Smooth muscle cell (in vitro differentiated cells): ENCODE results near the gene LTBP3. TPM values are rescaled to one million over a fixed set of nuclear protein-coding genes. Genes with fewer than 3 reads are reported as not detected.

Experiments
- DNase-seq: peaks from one replicate; lab custom pipeline; 2025; ENCODE audit not compliant: unreplicated experiment; lab: John Stamatoyannopoulos, UW
- H2AFZ ChIP-seq: fragments of 200-600 bp; sonication (generic); 2 replicates; pipeline ENCODE4 v1.6.0; 2016; ENCODE audit warnings: antibody characterized with exemption, low read depth, mild to moderate bottlenecking
- H3F3A ChIP-seq: fragments of 200-600 bp; sonication (generic); 2 replicates; pipeline ENCODE4 v1.6.0; 2017; ENCODE audit warnings: antibody characterized with exemption, low read depth
- H3K27ac ChIP-seq: fragments of 200-600 bp; sonication (generic); 2 replicates; pipeline ENCODE4 v1.5.1; 2016; ENCODE audit warnings: low read depth, mild to moderate bottlenecking
- H3K27me3 ChIP-seq: fragments of 200-600 bp; sonication (generic); 2 replicates; pipeline ENCODE4 v1.6.1; 2016; ENCODE audit warnings: low read depth, mild to moderate bottlenecking
- H3K36me3 ChIP-seq: fragments of 200-600 bp; sonication (generic); 2 replicates; pipeline ENCODE4 v1.5.1; 2016; ENCODE audit warnings: low read depth
- H3K4me1 ChIP-seq: fragments of 200-600 bp; sonication (generic); 2 replicates; pipeline ENCODE4 v1.5.1; 2016; ENCODE audit warnings: low read depth
- H3K4me2 ChIP-seq: fragments of 200-600 bp; sonication (generic); 2 replicates; pipeline ENCODE4 v1.6.0; 2016; ENCODE audit warnings: mild to moderate bottlenecking
- H3K4me3 ChIP-seq: fragments of 200-600 bp; sonication (generic); 2 replicates; pipeline ENCODE4 v1.5.1; 2016; ENCODE audit warnings: mild to moderate bottlenecking
- H3K79me2 ChIP-seq: fragments of 200-600 bp; sonication (generic); 2 replicates; pipeline ENCODE4 v1.6.0; 2016; ENCODE audit warnings: low read depth, mild to moderate bottlenecking
- H3K9ac ChIP-seq: fragments of 200-600 bp; sonication (generic); 2 replicates; pipeline ENCODE4 v1.6.0; 2016; ENCODE audit warnings: low read depth
- H3K9me3 ChIP-seq: fragments of 200-600 bp; sonication (generic); replicated peaks from 2 replicates; pipeline ENCODE4 v1.5.1; 2016; ENCODE audit warnings: low read depth
- H4K20me1 ChIP-seq: fragments of 200-600 bp; sonication (generic); 2 replicates; pipeline ENCODE4 v1.6.0; 2016; ENCODE audit warnings: low read depth
- WGBS: methylation state at CpG from one replicate; pipeline ENCODE4 v1.1.7; 2016; ENCODE audit warnings: low lambda C conversion rate; 5-methylcytosine and 5-hydroxymethylcytosine counted together
- polyA plus RNA-seq: library from polyadenylated mRNA; unstranded; fragments of >200 nt; fragmentation: Nextera tagmentation; extraction: Ambion mirVana; gene quantifications from 2 replicates; pipeline ENCODE4 v1.2.1, GENCODE V29; 2016
- total RNA-seq: library from RNA; depleted of rRNA; stranded (reverse); fragments of >200 nt; gene quantifications from 2 replicates; pipeline ENCODE4 v1.2.3, GENCODE V29; 2014
- TF ChIP-seq, protein P1 (sequence below): fragments of 200-600 bp; sonication (generic); IDR thresholded peaks from 2 replicates; pipeline ENCODE4 v1.5.1; 2017; ENCODE audit warnings: borderline replicate concordance, mild to moderate bottlenecking, antibody characterized with exemption; ENCODE audit not compliant: insufficient read depth, poor library complexity, severe bottlenecking

LTBP3 gene
- total and polyA plus RNA-seq, 2 experiments from 2014 or later = 33.6 to 46.4 TPM

DNA sequence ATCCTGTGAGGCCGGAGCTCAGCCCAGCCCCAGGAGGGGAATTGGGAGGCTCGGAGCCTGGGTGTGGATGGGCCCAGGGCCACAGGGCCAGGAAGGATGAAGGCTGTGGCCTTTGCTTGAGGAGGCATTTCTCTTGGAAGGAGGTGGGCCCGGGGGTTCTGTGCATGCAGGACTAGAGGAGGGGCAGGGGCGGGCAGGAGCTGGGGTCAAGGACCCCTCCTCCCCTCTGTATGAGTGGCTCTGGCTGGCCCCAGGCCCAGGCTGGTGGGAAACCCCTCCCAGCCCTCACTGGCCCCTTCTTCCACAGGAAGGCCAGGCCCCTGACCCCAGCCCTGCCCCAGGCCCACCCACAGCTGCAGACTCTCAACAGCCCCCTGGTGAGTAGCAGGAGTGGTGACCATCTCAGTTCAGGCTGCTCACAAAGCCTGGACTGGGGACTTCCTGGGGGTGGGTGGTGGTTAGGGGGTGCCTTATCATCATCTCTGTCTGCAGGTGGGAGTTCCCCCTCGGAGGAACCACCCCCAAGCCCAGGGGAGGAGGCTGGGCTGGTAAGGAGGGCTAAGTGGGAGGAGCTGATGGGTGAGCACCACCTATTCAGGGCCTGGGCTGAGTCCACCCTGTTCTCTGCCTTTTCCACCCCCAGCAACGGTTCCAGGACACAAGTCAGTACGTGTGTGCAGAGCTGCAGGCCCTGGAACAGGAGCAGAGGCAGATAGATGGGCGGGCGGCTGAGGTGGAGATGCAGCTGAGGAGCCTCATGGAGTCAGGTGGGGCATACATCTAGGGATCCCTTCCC lies 31.5 kb upstream of the LTBP3 start:
- H3K27me3 ChIP-seq = peaks cover 2% of the 10 kb centered on the region
- H3K4me3 ChIP-seq = no peak overlapping the region
- TF ChIP-seq, protein P1, sequence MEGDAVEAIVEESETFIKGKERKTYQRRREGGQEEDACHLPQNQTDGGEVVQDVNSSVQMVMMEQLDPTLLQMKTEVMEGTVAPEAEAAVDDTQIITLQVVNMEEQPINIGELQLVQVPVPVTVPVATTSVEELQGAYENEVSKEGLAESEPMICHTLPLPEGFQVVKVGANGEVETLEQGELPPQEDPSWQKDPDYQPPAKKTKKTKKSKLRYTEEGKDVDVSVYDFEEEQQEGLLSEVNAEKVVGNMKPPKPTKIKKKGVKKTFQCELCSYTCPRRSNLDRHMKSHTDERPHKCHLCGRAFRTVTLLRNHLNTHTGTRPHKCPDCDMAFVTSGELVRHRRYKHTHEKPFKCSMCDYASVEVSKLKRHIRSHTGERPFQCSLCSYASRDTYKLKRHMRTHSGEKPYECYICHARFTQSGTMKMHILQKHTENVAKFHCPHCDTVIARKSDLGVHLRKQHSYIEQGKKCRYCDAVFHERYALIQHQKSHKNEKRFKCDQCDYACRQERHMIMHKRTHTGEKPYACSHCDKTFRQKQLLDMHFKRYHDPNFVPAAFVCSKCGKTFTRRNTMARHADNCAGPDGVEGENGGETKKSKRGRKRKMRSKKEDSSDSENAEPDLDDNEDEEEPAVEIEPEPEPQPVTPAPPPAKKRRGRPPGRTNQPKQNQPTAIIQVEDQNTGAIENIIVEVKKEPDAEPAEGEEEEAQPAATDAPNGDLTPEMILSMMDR = no peak
- peaks cover 16% of the 10 kb centered on the region for H3K4me1 ChIP-seq
- H3K79me2 ChIP-seq = no peaks in the 10 kb centered on the region
- no peaks in the 10 kb centered on the region for H3K36me3 ChIP-seq
- DNase-seq = no peak
- H3K4me2 ChIP-seq = no peak overlapping the region
- H3K9me3 ChIP-seq = no peaks in the 10 kb centered on the region
- H3K27ac ChIP-seq = no peak overlapping the region
- H3K9ac ChIP-seq = no peak overlapping the region
- no peak overlapping the region for H2AFZ ChIP-seq
- no peaks in the 10 kb centered on the region for H4K20me1 ChIP-seq
- 90% methylated on average over 8 of the region's 9 CpGs for WGBS
- peaks cover 5% of the 10 kb centered on the region for H3F3A ChIP-seq

DNA sequence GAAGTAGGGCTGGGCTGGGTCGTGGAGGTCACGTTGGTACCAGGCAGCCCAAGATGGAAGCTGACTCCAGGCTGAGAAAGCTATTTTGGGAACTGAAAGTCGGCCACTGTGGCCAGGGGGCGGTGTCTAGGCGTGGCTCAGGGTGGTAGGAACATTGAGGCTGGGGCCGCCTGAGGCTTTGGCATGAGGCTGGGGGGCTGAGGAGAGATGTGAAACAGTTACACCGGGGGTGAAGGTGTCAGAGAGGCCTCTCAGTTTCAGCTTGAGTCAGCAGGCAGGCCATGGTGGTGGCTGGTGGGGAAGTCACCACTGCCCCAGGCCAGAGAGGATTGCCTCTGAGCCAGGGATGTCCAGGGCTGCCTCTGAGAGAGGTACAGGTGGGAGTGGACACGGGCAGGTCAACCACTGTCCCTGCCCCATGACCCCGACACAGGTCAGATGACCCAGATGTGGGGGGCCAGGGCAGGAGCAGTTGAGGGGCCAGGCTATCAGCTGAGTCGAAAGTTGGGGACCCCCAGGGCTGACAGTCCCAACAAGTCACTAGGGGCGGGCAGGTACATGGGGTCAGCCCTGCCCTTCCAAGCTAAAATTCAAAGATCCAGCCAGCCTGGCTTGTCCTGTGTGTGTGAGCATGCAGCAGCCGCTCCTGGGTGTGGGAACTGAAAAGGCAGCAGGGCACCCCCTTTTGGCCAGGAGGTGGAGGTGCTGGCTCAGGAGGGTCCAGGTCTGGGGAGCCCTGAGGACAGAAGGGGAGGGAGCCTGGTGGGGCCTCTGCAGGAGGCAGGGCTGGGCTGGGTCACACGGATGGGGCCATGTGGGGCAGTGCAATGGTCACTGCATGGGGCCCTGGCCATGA lies 30.3 kb upstream of the LTBP3 start:
- no peak for DNase-seq
- H3K36me3 ChIP-seq = no peaks in the 10 kb centered on the region
- WGBS = 73% methylated on average over 13 of the region's 13 CpGs
- H3K4me1 ChIP-seq = peaks cover 16% of the 10 kb centered on the region
- no peak overlapping the region for H3K9ac ChIP-seq
- no peak overlapping the region for H3K4me3 ChIP-seq
- H3K79me2 ChIP-seq = no peaks in the 10 kb centered on the region
- H4K20me1 ChIP-seq = no peaks in the 10 kb centered on the region
- no peak overlapping the region for H2AFZ ChIP-seq
- peaks cover 5% of the 10 kb centered on the region for H3F3A ChIP-seq
- no peak overlapping the region for H3K4me2 ChIP-seq
- H3K27me3 ChIP-seq = peaks cover 4% of the 10 kb centered on the region
- TF ChIP-seq, protein P1 = peak; percentile 38
- H3K27ac ChIP-seq = no peak overlapping the region
- no peaks in the 10 kb centered on the region for H3K9me3 ChIP-seq

DNA sequence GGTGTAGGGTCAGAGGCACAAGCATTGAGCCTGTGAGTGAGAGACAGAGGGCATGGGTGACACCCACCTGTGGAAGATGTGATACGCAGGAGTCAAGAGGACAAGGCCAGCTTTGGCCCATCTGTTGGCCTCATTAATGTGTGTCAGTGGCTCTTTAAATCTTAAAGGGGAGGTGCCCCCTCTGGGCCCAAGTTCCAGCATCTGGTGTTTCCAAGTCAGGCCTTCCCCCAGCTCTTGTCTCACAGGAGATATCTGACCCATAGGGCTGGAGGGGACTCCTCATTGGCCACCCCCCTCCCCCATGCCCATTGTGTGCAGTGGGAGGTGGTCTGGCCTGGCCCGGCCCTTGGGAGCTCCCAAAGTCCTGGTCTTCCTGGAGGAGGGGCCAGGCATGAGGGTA lies 28.5 kb upstream of the LTBP3 start:
- H3K4me3 ChIP-seq = no peak overlapping the region
- TF ChIP-seq, protein P1 = no peak
- H2AFZ ChIP-seq = no peak overlapping the region
- no peaks in the 10 kb centered on the region for H3K9me3 ChIP-seq
- no peaks in the 10 kb centered on the region for H3K36me3 ChIP-seq
- WGBS = 47% methylated on average over 2 of the region's 2 CpGs
- peaks cover 5% of the 10 kb centered on the region for H3F3A ChIP-seq
- DNase-seq = no peak
- peaks cover 4% of the 10 kb centered on the region for H3K27me3 ChIP-seq
- H3K4me1 ChIP-seq = peaks cover 6% of the 10 kb centered on the region
- no peak overlapping the region for H3K9ac ChIP-seq
- H4K20me1 ChIP-seq = no peaks in the 10 kb centered on the region
- no peaks in the 10 kb centered on the region for H3K79me2 ChIP-seq
- no peak overlapping the region for H3K4me2 ChIP-seq
- H3K27ac ChIP-seq = no peak overlapping the region
